Mesenchymal stem cell (in vitro differentiated cells and primary cell): ENCODE results near the gene TROAP.
"Not testable (repeated sequence)": the region's sequence is repeated elsewhere in the genome, so short reads cannot be mapped to it uniquely, and the experiment has no call there.

Experiments
- DNase-seq: peaks from one replicate; pipeline ENCODE4 v3.0.0-alpha.2; 2013
- H2AFZ ChIP-seq: one replicate; pipeline ENCODE4 v1.6.1; 2013; ENCODE audit warnings: low read depth, mild to moderate bottlenecking, control low read depth, inconsistent platforms, low read length, moderate library complexity
- H2AK5ac ChIP-seq: 2 replicates; pipeline ENCODE4 v1.6.1; 2013; ENCODE audit warnings: low read length, moderate library complexity, mild to moderate bottlenecking, inconsistent platforms; ENCODE audit not compliant: severe bottlenecking
- H2BK120ac ChIP-seq: one replicate; pipeline ENCODE4 v1.6.1; 2013; ENCODE audit warnings: low read depth, mild to moderate bottlenecking, inconsistent platforms, low read length, moderate library complexity
- H2BK12ac ChIP-seq, 2 experiments: one replicate each; pipeline ENCODE4 v1.6.1; 2013; ENCODE audit warnings: inconsistent platforms in 2 of 2, low read length in 2 of 2, mild to moderate bottlenecking in 2 of 2, moderate library complexity in 2 of 2, control low read depth in 1 of 2
- H2BK15ac ChIP-seq: one replicate; pipeline ENCODE4 v1.6.1; 2013; ENCODE audit warnings: mild to moderate bottlenecking, low read depth, inconsistent platforms; ENCODE audit not compliant: poor library complexity, severe bottlenecking
- H2BK5ac ChIP-seq: 2 replicates; pipeline ENCODE4 v1.6.1; 2013; ENCODE audit warnings: low read depth, mild to moderate bottlenecking, low read length, control low read depth, inconsistent platforms; ENCODE audit not compliant: poor library complexity, severe bottlenecking
- H3K14ac ChIP-seq, 2 experiments: one replicate each; pipeline ENCODE4 v1.6.1; 2013; ENCODE audit warnings: inconsistent platforms in 2 of 2, low read length in 2 of 2, control low read depth in 1 of 2, mild to moderate bottlenecking in 1 of 2, moderate library complexity in 1 of 2
- H3K18ac ChIP-seq, 2 experiments: one replicate each; pipeline ENCODE4 v1.6.1; 2013; ENCODE audit warnings: inconsistent platforms in 2 of 2, low read length in 2 of 2, control low read depth in 1 of 2, low read depth in 1 of 2, mild to moderate bottlenecking in 1 of 2
- H3K23ac ChIP-seq, 2 experiments: one replicate each; pipeline ENCODE4 v1.6.1; 2013; ENCODE audit warnings: inconsistent platforms in 2 of 2, low read length in 2 of 2, mild to moderate bottlenecking in 2 of 2, moderate library complexity in 2 of 2, control low read depth in 1 of 2
- H3K27ac ChIP-seq: 2 replicates; pipeline ENCODE4 v1.5.1; 2013; ENCODE audit warnings: mild to moderate bottlenecking, moderate library complexity, low read length, control low read depth, inconsistent platforms; ENCODE audit not compliant: poor library complexity, severe bottlenecking
- H3K27me3 ChIP-seq, 2 experiments: 2 replicates each; pipeline versions ENCODE4 v1.6.1 to v1.7.0; 2013; ENCODE audit warnings: low read length in 2 of 2, mild to moderate bottlenecking in 2 of 2, moderate library complexity in 2 of 2, control low read depth in 1 of 2, inconsistent platforms in 1 of 2; ENCODE audit not compliant: control insufficient read depth in 1 of 2, insufficient read depth in 1 of 2
- H3K36me3 ChIP-seq, 2 experiments: 2 replicates each; pipeline versions ENCODE4 v1.6.1 to v1.7.0; 2013; ENCODE audit warnings: low read length in 2 of 2, control low read depth in 1 of 2, inconsistent platforms in 1 of 2, low read depth in 1 of 2, mild to moderate bottlenecking in 1 of 2; ENCODE audit not compliant: insufficient read depth in 2 of 2, control insufficient read depth in 1 of 2
- H3K4ac ChIP-seq, 2 experiments: one replicate each; pipeline ENCODE4 v1.6.1; 2013; ENCODE audit warnings: inconsistent platforms in 2 of 2, low read length in 2 of 2, mild to moderate bottlenecking in 2 of 2, moderate library complexity in 2 of 2, control low read depth in 1 of 2, low read depth in 1 of 2
- H3K4me1 ChIP-seq: 2 replicates; pipeline ENCODE4 v1.6.1; 2013; ENCODE audit warnings: low read depth, low read length, control low read depth; ENCODE audit not compliant: control insufficient read depth, insufficient read depth
- H3K4me2 ChIP-seq: 2 replicates; pipeline ENCODE4 v1.6.1; 2013; ENCODE audit warnings: low read length, mild to moderate bottlenecking, inconsistent platforms; ENCODE audit not compliant: poor library complexity, severe bottlenecking
- H3K4me3 ChIP-seq, 2 experiments: 2 replicates each; pipeline versions ENCODE4 v1.5.1 to v1.7.0; 2013; ENCODE audit warnings: low read length in 2 of 2, mild to moderate bottlenecking in 2 of 2, control low read depth in 1 of 2, low read depth in 1 of 2; ENCODE audit not compliant: insufficient read depth in 1 of 2
- H3K79me1 ChIP-seq: replicated peaks from 2 replicates; pipeline ENCODE4 v1.6.1; 2013; ENCODE audit warnings: mild to moderate bottlenecking, control low read depth, low read length, inconsistent platforms; ENCODE audit not compliant: poor library complexity, severe bottlenecking
- H3K9ac ChIP-seq: 2 replicates; pipeline ENCODE4 v1.7.0; 2013; ENCODE audit warnings: mild to moderate bottlenecking, low read length, moderate library complexity
- H3K9me3 ChIP-seq: 2 replicates; pipeline ENCODE4 v1.7.0; 2013; ENCODE audit warnings: mild to moderate bottlenecking, low read length; ENCODE audit not compliant: control insufficient read depth
- H4K8ac ChIP-seq: one replicate; pipeline ENCODE4 v1.6.1; 2013; ENCODE audit warnings: inconsistent platforms, mild to moderate bottlenecking, low read length, moderate library complexity
- H4K91ac ChIP-seq: one replicate; pipeline ENCODE4 v1.6.1; 2013; ENCODE audit warnings: mild to moderate bottlenecking, low read length, inconsistent platforms
- WGBS: methylation state at CpG from one replicate; pipeline ENCODE4 v1.1.7; 2013; ENCODE audit warnings: mixed read lengths; 5-methylcytosine and 5-hydroxymethylcytosine counted together

TROAP gene

DNA sequence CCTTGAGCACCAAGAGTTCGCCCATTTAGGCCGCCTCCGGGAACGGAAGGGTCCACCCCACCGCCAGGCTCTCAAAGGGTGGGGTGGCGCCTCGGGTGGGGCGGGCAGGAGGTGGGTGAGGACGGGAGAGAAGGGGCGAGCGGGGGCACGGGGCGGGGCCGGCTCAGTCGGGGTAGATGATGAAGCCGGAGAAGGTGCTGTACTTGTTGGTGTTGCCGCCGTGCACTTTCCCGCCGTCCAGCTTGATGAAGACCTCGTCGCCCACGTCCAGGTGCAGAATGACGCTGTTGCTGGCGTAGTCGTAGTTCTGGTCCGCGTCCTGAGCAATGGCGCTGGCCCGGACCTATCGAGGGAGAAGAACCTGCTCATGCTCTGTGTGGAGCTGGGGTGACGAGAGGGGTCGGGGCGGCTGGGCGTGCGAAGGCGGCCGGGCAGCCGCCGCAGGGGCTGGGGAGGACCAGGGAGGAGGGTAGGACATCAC is 9.9 kb downstream of the TROAP start:
- H4K8ac ChIP-seq, result no peak overlapping the region
- no peaks in the 10 kb centered on the region for H3K9me3 ChIP-seq
- no peak overlapping the region for H2AK5ac ChIP-seq
- no peak overlapping the region for H2AFZ ChIP-seq
- no peaks in the 10 kb centered on the region for H3K79me1 ChIP-seq
- H3K4me2 ChIP-seq, result no peak overlapping the region
- H4K91ac ChIP-seq, result no peak overlapping the region
- 51% methylated on average over 40 of the region's 40 CpGs for WGBS
- no peak overlapping the region for H3K4ac ChIP-seq
- peak overlapping the region in 1 of 2 experiments; percentile 58 for H3K4me3 ChIP-seq
- no peak overlapping the region for H3K18ac ChIP-seq
- no peak for DNase-seq
- no peak overlapping the region for H3K27ac ChIP-seq
- H3K14ac ChIP-seq, result no peak overlapping the region
- no peak overlapping the region for H3K9ac ChIP-seq
- peaks cover 0 to 18% of the 10 kb centered on the region in 2 experiments for H3K36me3 ChIP-seq
- no peak overlapping the region for H2BK5ac ChIP-seq
- no peak overlapping the region for H2BK15ac ChIP-seq
- H3K27me3 ChIP-seq, result peaks cover 26 to 53% of the 10 kb centered on the region in 2 experiments
- no peak overlapping the region for H3K23ac ChIP-seq
- H3K4me1 ChIP-seq, result peaks cover 15% of the 10 kb centered on the region
- no peak overlapping the region for H2BK120ac ChIP-seq
- no peak overlapping the region for H2BK12ac ChIP-seq

DNA sequence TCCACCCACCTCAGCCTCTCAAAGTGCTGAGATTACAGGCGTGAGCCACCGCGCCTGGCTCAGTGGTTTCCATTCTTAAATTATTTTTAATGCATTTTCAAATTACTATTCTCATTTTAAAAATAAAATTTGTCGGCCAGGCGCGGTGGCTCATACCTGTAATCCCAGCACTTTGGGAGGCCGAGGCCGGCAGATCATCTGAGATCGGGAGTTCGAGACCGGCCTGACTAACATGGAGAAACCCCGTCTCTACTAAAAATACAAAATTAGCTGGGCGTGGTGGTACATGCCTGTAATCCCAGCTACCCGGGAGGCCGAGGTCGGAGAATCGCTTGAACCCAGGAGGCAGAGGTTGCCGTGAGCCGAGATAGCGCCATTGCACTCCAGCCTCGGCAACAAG is 10.7 kb downstream of the TROAP start:
- not testable (repeated sequence) for H3K9ac ChIP-seq, H2AFZ ChIP-seq, H2BK15ac ChIP-seq, H3K14ac ChIP-seq, H2BK5ac ChIP-seq, H3K4ac ChIP-seq, H3K18ac ChIP-seq, H3K79me1 ChIP-seq, H4K91ac ChIP-seq, DNase-seq, H3K4me2 ChIP-seq, H2AK5ac ChIP-seq, H3K27ac ChIP-seq, H4K8ac ChIP-seq, H2BK12ac ChIP-seq, H3K23ac ChIP-seq, H3K9me3 ChIP-seq, H3K4me3 ChIP-seq, H2BK120ac ChIP-seq
- Histone ChIP-seq H3K27me3 (peaks cover 35 to 61% of the 10 kb centered on the region in 2 experiments), H3K4me1 (peaks cover 16% of the 10 kb centered on the region), H3K36me3 (peaks cover 0 to 17% of the 10 kb centered on the region in 2 experiments)
- 90% methylated on average over 17 of the region's 21 CpGs for WGBS

DNA sequence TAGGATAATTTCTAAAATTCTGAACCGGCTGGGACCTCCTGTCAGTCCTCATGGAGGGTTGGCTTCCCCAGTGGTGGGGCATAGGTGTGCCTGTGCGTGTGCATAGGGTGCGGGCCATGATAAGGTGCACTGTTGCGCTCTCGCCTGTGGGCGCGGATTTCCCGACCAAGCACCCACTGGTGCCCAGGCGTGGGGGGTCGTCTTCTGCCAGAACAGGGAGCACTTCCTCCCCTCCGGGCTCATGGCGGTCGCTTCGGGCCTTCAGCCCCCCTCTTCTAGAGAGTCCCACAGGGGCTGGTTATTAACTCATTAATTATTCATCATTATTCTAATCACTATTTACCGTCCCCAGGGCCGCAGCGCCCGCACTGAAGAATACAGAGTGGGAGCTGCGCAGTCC is 11.2 kb downstream of the TROAP start:
- Histone ChIP-seq H2AK5ac (no peak overlapping the region), H2BK120ac (no peak overlapping the region), H3K9ac (no peak overlapping the region), H3K27ac (no peak overlapping the region), H3K23ac (no peak overlapping the region), H3K4me2 (no peak overlapping the region), H2BK5ac (no peak overlapping the region), H3K4me1 (peaks cover 16% of the 10 kb centered on the region), H2BK12ac (no peak overlapping the region), H3K4me3 (no peak overlapping the region), H2AFZ (no peak overlapping the region), H3K9me3 (no peaks in the 10 kb centered on the region), H3K18ac (no peak overlapping the region), H3K4ac (no peak overlapping the region), H3K79me1 (no peaks in the 10 kb centered on the region), H3K36me3 (peaks cover 0 to 12% of the 10 kb centered on the region in 2 experiments), H2BK15ac (no peak overlapping the region), H3K14ac (no peak overlapping the region), H4K8ac (no peak overlapping the region), H4K91ac (no peak overlapping the region), H3K27me3 (peaks cover 39 to 66% of the 10 kb centered on the region in 2 experiments)
- WGBS, result 80% methylated on average over 19 of the region's 19 CpGs
- DNase-seq, result no peak

- H3K27ac ChIP-seq, result no peak overlapping the region
- no peak overlapping the region for H3K4me2 ChIP-seq
- no peak overlapping the region for H2AK5ac ChIP-seq
- H3K4ac ChIP-seq, result no peak overlapping the region
- no peak overlapping the region for H3K23ac ChIP-seq
- H3K9ac ChIP-seq, result no peak overlapping the region
- H3K9me3 ChIP-seq, result no peaks in the 10 kb centered on the region
- no peaks in the 10 kb centered on the region for H3K79me1 ChIP-seq
- no peak overlapping the region for H3K18ac ChIP-seq
- peaks cover 44 to 70% of the 10 kb centered on the region in 2 experiments for H3K27me3 ChIP-seq
- H3K36me3 ChIP-seq, result peaks cover 0 to 10% of the 10 kb centered on the region in 2 experiments
- no peak overlapping the region for H2BK120ac ChIP-seq
- no peak overlapping the region for H2BK12ac ChIP-seq
- WGBS, result 79% methylated on average over 11 of the region's 12 CpGs
- no peak overlapping the region for H2AFZ ChIP-seq
- DNase-seq, result no peak
- H4K91ac ChIP-seq, result no peak overlapping the region
- H2BK15ac ChIP-seq, result no peak overlapping the region
- no peak overlapping the region for H3K14ac ChIP-seq
- H3K4me1 ChIP-seq, result peaks cover 17% of the 10 kb centered on the region
- no peak overlapping the region for H2BK5ac ChIP-seq
- no peak overlapping the region for H4K8ac ChIP-seq
- no peak overlapping the region for H3K4me3 ChIP-seq
Measured at GRCh38 chr12:49334681-49335080, 11.6 kb downstream of the TROAP start.
